Measurements from ENCODE around the gene ATP6V1C2.
"Not testable (repeated sequence)": the region's sequence is repeated elsewhere in the genome, so short reads cannot be mapped to it uniquely, and the experiment has no call there.

The ATP6V1C2 gene

GRCh38 chr2:10792660-10793400, 71.4 kb downstream of the ATP6V1C2 start:
- peaks cover 3 to 12% of the 10 kb centered on the region in 2 donors for H3K4me1 Mint-ChIP-seq
- peak overlapping the region; percentile 59 for H3K27ac Mint-ChIP-seq
- no peak for ATAC-seq (replicated peaks)
- H3K9me3 Mint-ChIP-seq: no peaks in the 10 kb centered on the region
- no peak for DNase-seq
- H3K4me3 Mint-ChIP-seq: no peak overlapping the region
- no peaks in the 10 kb centered on the region for H3K27me3 Mint-ChIP-seq
- H3K36me3 Mint-ChIP-seq: peaks cover 37 to 44% of the 10 kb centered on the region in 2 donors

DNA sequence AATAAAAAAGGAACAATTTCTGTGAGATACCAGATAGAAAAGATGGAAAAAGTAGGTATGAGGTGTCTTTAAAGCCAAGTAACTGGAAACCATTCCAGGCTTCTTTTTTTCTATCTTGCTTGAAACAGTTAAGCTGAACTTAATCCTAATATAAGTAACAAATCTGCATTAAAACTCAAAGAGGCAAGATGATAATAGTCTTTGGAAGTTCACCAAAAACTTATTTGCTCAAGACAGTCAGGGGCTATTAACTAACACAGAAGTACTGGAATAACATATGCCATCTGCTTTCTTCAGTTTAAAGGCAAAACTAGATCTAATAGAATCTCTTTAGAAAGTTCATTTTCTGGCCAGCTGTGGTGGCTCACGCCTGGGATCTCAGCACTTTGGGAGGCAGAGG, 72.4 kb downstream of the ATP6V1C2 start:
- no peak for ATAC-seq (replicated peaks)
- peaks cover 36 to 44% of the 10 kb centered on the region in 2 donors for H3K36me3 Mint-ChIP-seq

GRCh38 chr2:10794876-10795275, 73.4 kb downstream of the ATP6V1C2 start:
- Mint-ChIP-seq H3K36me3 (peaks cover 39 to 50% of the 10 kb centered on the region in 2 donors), H3K27ac (no peak overlapping the region), H3K27me3 (no peaks in the 10 kb centered on the region), H3K4me1 (peaks cover 7 to 22% of the 10 kb centered on the region in 2 donors), H3K4me3 (no peak overlapping the region), H3K9me3 (no peaks in the 10 kb centered on the region)
- ATAC-seq (replicated peaks) (no peak), DNase-seq (no peak)

More for the DNA sequence above, 72.4 kb downstream of the ATP6V1C2 start:
- DNase-seq: no peak
- no peaks in the 10 kb centered on the region for H3K9me3 Mint-ChIP-seq
- H3K27me3 Mint-ChIP-seq: no peaks in the 10 kb centered on the region
- no peak overlapping the region for H3K27ac Mint-ChIP-seq
- no peak overlapping the region for H3K4me3 Mint-ChIP-seq
- H3K4me1 Mint-ChIP-seq: peaks cover 4 to 15% of the 10 kb centered on the region in 2 donors

DNA sequence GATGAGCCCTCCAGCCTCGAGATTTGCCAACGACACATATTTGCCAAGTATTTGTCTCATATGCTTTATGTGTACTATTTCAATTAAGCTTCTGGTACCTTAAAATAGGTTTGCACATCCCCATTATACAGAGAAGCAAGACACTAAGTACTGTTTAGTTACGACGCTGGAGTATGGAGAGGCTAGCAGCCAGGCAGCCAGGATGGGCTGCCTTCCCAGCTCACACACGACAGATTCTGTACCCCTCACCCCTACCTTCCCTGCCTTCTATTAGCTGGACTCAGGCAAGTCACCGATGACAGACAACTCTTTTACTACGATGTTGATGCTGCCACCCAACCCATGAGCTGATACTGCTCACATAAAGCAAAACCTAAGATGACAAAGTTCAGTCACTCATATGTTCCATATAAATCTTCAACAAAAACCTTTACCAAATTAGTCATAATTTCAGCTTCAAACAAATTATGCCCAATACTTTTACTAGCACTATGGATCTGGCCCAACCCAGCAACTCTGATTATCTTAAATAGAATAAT, 74.1 kb downstream of the ATP6V1C2 start:
- peaks cover 41 to 45% of the 10 kb centered on the region in 2 donors for H3K36me3 Mint-ChIP-seq
- peaks cover 7 to 22% of the 10 kb centered on the region in 2 donors for H3K4me1 Mint-ChIP-seq
- no peaks in the 10 kb centered on the region for H3K27me3 Mint-ChIP-seq
- ATAC-seq (replicated peaks) (no peak), DNase-seq (no peak)
- H3K9me3 Mint-ChIP-seq: no peaks in the 10 kb centered on the region
- H3K4me3 Mint-ChIP-seq: no peak overlapping the region
- peak overlapping the region; percentile 31 for H3K27ac Mint-ChIP-seq

- H3K9me3 Mint-ChIP-seq: no peaks in the 10 kb centered on the region
- H3K36me3 Mint-ChIP-seq: peaks cover 31 to 35% of the 10 kb centered on the region in 2 donors
- no peaks in the 10 kb centered on the region for H3K27me3 Mint-ChIP-seq
- peaks cover 7 to 15% of the 10 kb centered on the region in 2 donors for H3K4me1 Mint-ChIP-seq
- no peak for ATAC-seq (replicated peaks)
- no peak overlapping the region for H3K4me3 Mint-ChIP-seq
- no peak overlapping the region for H3K27ac Mint-ChIP-seq
- no peak for DNase-seq
Measured at GRCh38 chr2:10796703-10797102, 75.3 kb downstream of the ATP6V1C2 start.

GRCh38 chr2:10798783-10799182, 77.4 kb downstream of the ATP6V1C2 start:
- Mint-ChIP-seq H3K27me3 (no peaks in the 10 kb centered on the region), H3K4me3 (no peak overlapping the region), H3K27ac (no peak overlapping the region), H3K9me3 (no peaks in the 10 kb centered on the region), H3K4me1 (peaks cover 9 to 19% of the 10 kb centered on the region in 2 donors), H3K36me3 (peaks cover 24 to 38% of the 10 kb centered on the region in 2 donors)
- DNase-seq (no peak), ATAC-seq (replicated peaks) (no peak)

- Mint-ChIP-seq H3K36me3 (peaks cover 27 to 33% of the 10 kb centered on the region in 2 donors), H3K9me3 (no peaks in the 10 kb centered on the region), H3K27ac (no peak overlapping the region), H3K4me3 (no peak overlapping the region), H3K4me1 (peaks cover 9 to 19% of the 10 kb centered on the region in 2 donors), H3K27me3 (no peaks in the 10 kb centered on the region)
- ATAC-seq (replicated peaks) (no peak), DNase-seq (no peak)
Measured at GRCh38 chr2:10800163-10800562, 78.7 kb downstream of the ATP6V1C2 start.

DNA sequence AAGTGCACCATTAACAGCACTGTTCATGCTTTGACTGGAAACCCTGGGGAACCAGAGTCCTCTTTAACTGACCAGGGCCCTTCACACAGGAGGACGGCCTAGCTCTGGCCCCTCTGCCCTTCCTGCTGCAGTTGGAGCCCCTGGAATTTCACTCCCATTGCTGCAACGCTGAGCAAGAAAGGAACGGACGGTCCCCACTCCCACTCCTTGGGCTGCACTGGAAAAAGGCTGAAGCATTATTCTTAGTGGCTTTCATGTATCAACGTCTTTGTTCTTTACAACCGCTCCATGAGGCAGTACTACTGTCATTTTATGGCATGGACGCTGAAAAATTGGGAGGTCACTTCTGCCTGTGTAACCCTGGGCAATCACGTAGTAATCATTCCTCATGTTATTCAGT, 81.2 kb downstream of the ATP6V1C2 start:
- DNase-seq (no peak), ATAC-seq (replicated peaks) (no peak)
- Mint-ChIP-seq H3K27ac (no peak overlapping the region), H3K9me3 (no peaks in the 10 kb centered on the region), H3K36me3 (peaks cover 22 to 35% of the 10 kb centered on the region in 2 donors), H3K4me3 (no peak overlapping the region), H3K27me3 (no peaks in the 10 kb centered on the region), H3K4me1 (peaks cover 11 to 26% of the 10 kb centered on the region in 2 donors)

DNA sequence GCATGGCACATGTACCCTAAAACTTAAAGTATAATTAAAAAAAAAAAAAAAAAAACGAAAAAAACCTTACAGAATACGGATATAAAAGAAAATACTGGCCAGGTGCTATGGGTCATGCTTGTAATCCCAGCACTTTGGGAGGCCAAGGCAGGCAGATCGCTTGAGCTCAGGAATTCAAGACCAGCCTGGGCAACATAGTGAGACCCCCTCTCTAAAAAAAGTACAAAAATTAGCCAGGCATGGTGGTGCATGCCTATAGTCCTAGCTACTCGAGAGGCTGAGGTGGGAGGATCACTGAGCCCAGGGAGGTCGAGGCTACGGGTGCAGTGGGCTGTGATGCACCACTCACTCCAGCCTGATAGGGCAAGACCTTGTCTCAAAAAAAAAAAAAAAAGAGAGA, 84.6 kb downstream of the ATP6V1C2 start:
- DNase-seq; H3K9me3 Mint-ChIP-seq; H3K27me3 Mint-ChIP-seq; H3K4me3 Mint-ChIP-seq; H3K27ac Mint-ChIP-seq; ATAC-seq (replicated peaks): not testable (repeated sequence)
- Mint-ChIP-seq H3K36me3 (peaks cover 21 to 41% of the 10 kb centered on the region in 2 donors), H3K4me1 (peaks cover 23 to 44% of the 10 kb centered on the region in 2 donors)

GRCh38 chr2:10806543-10806942, 85.1 kb downstream of the ATP6V1C2 start:
- H3K27me3 Mint-ChIP-seq: no peaks in the 10 kb centered on the region
- no peaks in the 10 kb centered on the region for H3K9me3 Mint-ChIP-seq
- ATAC-seq (replicated peaks) (no peak), DNase-seq (no peak)
- H3K27ac Mint-ChIP-seq: no peak overlapping the region
- peaks cover 25 to 49% of the 10 kb centered on the region in 2 donors for H3K4me1 Mint-ChIP-seq
- no peak overlapping the region for H3K4me3 Mint-ChIP-seq
- peaks cover 21 to 47% of the 10 kb centered on the region in 2 donors for H3K36me3 Mint-ChIP-seq

DNA sequence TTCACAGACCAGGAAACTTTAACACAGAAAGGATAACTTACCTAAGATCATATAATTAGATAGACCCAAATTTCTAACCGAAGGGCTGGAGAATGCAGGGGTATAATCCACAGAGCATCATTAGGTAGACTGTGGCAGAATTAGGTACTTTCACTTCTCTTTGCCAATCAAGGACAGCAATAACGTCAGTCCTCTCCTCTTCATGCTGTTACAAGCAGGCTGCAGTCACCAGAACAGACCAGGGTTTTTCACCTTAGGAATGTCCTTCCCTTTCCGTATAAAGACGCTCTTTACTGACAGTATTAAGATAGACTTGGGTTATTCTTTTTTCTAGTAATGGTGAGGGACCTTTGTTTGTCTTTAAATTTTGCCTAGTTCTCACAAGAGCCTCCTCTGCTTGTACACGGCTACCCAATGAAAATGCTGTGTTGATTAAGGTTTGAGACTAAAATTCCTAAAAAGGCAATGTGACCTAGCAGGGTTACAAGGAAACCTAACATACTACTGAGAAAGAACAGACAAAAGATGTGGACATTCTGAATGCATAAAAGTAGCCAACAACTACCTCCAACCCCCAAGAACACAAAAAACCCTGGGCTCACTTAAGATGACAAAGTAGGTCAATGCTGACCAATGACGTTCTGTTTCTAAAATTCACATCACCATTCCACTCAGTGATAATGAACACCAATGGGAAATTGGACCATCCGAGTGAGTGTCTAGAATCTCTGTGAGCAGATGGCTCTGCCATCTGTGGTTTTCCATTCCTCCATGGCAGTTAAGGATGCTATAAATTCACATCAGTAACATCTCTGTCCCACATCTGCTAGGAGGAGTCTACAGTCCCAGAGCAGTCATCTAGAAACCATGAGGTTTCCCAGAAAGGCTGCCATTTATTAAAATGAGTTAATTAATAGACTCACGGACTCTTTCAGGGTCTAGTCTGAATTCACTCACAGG, 89.1 kb downstream of the ATP6V1C2 start:
- Mint-ChIP-seq H3K4me1 (peaks cover 26 to 48% of the 10 kb centered on the region in 2 donors), H3K36me3 (peaks cover 16 to 42% of the 10 kb centered on the region in 2 donors), H3K27ac (peak overlapping the region; percentile 99), H3K9me3 (no peaks in the 10 kb centered on the region), H3K4me3 (peak overlapping the region; percentile 93 to 95), H3K27me3 (no peaks in the 10 kb centered on the region)
- DNase-seq: no peak
- peak; percentile 47 to 53 for ATAC-seq (replicated peaks)

DNA sequence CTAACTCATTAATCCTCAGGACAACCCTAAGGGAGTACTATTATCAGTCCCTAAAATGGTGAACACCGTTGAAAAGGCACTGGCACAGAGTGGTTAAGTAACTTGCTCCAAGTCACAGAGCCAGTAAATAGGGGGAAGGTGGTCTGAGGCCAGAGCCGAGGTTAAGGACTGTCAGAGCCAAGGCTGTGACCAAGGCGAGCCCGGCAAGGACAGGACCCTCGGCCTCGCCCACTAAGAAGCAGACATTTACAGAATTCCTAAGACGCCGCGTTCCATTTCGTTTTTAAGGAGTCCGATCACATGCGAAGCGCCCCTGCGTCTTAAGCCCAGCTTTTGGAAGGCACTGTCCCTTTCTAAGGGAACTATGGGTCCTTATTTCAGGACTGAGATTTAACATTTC, 90.1 kb downstream of the ATP6V1C2 start:
- H3K4me1 Mint-ChIP-seq: peaks cover 24 to 48% of the 10 kb centered on the region in 2 donors
- H3K27ac Mint-ChIP-seq: peak overlapping the region; percentile 99
- H3K4me3 Mint-ChIP-seq: peak overlapping the region; percentile 93 to 95
- H3K9me3 Mint-ChIP-seq: no peaks in the 10 kb centered on the region
- H3K27me3 Mint-ChIP-seq: no peaks in the 10 kb centered on the region
- ATAC-seq (replicated peaks) (no peak), DNase-seq (no peak)
- peaks cover 14 to 36% of the 10 kb centered on the region in 2 donors for H3K36me3 Mint-ChIP-seq

DNA sequence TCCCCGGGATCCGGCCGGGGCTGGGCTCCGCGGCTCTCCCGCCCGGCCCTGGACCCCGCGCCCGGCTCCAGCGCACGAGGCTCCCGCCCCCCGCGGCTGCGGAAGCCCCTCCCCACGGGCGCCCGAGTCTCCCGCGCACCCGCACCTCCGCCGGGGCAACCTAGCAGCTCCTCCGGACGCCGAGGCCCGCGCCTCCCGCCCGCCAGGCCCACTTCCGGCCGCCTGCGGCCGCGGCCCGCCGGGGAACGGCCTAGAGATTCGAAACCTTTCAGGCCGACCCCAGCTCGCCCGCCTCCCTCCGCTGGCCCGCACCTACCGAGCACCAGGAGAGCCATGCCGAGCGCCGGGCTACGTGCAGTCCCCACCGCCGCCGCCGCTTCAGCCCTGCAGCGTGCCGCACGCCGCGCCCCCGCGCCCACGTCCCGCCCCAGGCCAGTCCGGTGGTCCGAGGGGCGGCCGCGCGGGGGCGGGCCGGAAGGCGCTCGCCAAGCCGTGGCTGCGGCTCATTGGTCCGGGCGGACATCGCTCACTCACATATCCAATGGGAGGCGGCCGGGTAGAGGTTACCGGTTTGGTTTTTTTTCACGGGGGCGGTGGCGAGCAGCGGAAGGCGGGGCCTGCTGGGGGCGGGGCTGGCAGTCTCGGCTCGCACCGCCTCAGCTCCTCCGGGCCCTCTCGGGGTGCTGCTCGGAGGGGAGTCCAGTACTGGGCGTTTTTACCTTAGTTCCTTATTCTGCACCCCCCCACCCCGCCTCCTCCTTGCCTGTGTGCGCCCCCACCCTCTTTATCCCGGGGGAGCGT, 91.1 kb downstream of the ATP6V1C2 start, which contains the start of gene PDIA6:
TSS of gene PDIA6 (minus strand) at position 424 of the 801 bp plus-strand sequence. CDS start at position 335, 89 bp downstream.
- Mint-ChIP-seq H3K9me3 (no peaks in the 10 kb centered on the region), H3K4me3 (peak within 1 kb of the TSS; percentile 93 to 95), H3K36me3 (peaks cover 12 to 31% of the 10 kb centered on the region in 2 donors), H3K27me3 (peaks cover 0 to 2% of the 10 kb centered on the region in 2 donors), H3K27ac (peak within 1 kb of the TSS; percentile 99), H3K4me1 (peaks cover 24 to 42% of the 10 kb centered on the region in 2 donors)
- ATAC-seq (replicated peaks) (peak; percentile 88 to 92), DNase-seq (peak; percentile 98)

All from stimulated activated naive B cell treated with anti-CD40 and anti-IgM and Interleukin-4, amounts not matched to agents 10 μg/mL and 1 μg/mL and 100 μg/mL, for 72 hours (primary cell).